Measurements from ENCODE around the gene GPALPP1.
"Not testable (repeated sequence)": the region's sequence is repeated elsewhere in the genome, so short reads cannot be mapped to it uniquely, and the experiment has no call there.

GPALPP1 gene

GRCh38 chr13:45063889-45064288 lies 74.6 kb downstream of the GPALPP1 start:
- not testable (repeated sequence) for DNase-seq

GRCh38 chr13:45064889-45065288 lies 75.6 kb downstream of the GPALPP1 start:
- no peak for DNase-seq

- peak; percentile 51 for DNase-seq
Observed at GRCh38 chr13:45068036-45069001, 79.0 kb downstream of the GPALPP1 start.

- DNase-seq: no peak
Observed at GRCh38 chr13:45073809-45074208, 84.5 kb downstream of the GPALPP1 start.

- DNase-seq: no peak
Observed at GRCh38 chr13:45074721-45075120, 85.4 kb downstream of the GPALPP1 start.

GRCh38 chr13:45078003-45078402 lies 88.7 kb downstream of the GPALPP1 start:
- no peak for DNase-seq

Measured in NCI-H1105 (cell line).